Right hindlimb (tissue), 1 donor: Measurements from ENCODE around the gene YPEL3.

Experiments
- DNase-seq: peaks from one replicate; pipeline ENCODE4 v3.0.0-alpha.2; 2018

YPEL3 gene

DNA sequence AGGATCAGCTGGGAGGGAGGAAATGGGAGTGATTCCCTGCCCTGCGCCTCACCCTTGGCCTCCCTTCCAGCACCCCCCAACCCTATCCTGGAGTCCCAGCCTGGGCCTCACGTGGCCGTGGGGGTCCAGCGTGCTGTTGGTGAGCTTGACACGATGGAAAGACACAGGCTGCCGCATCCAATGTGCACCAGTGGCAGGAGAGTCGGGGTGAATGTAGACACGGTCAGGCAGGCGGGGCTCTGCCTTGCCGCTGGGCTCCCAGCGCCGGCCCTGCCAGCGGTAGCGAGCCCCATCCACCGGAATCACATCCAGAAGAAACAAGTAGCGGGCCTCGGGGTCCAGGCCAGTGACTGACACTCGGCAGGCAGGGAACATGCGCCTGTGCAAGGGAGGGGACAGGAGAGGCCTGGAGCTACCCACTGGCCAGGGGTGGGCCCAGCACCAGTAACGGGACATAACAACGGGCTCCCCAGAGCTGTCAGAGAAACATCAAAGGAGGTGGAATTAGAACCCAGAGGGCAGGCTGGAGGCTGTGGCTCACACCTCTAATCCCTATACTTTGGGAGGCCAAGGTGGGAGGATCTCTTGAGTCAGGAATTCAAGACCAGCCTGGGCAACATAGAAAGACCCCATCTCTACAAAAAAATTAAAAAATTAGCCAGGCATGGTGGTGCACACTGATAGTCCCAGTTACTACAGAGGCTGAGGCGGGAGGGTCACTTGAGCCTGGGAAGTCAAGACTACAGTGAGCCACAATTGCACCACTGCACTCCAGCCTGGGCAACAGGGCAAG is 7.0 kb downstream of the YPEL3 start:
- DNase-seq, result no peak

DNA sequence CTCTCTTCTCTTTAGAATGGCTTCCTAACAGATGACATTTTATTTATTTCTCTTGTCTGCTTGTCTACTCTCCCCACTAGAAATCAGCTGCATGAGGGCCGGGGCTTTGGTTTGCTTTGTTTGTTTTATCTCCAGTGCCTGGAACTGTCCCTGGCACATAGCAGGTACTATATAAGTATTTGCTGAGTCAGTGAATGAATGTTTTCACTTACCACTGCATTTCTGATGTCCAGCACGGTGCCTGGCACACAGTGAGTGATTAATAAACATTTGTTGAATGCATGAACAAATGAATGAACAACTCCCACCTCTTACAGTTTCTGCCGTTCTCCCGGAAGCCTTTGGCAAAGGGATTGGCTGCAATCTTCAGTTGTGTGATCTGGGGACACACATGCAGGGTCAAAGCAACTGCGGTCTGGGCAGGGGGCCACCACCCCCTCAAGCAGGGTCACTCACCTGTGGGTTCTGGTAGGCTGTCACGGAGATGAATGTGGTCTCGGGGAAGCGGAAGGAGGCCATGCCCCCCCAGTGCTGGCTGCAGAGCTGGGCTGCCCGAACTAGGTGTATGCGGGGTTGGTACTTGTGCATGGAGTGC is 7.7 kb downstream of the YPEL3 start:
- DNase-seq, result no peak

DNA sequence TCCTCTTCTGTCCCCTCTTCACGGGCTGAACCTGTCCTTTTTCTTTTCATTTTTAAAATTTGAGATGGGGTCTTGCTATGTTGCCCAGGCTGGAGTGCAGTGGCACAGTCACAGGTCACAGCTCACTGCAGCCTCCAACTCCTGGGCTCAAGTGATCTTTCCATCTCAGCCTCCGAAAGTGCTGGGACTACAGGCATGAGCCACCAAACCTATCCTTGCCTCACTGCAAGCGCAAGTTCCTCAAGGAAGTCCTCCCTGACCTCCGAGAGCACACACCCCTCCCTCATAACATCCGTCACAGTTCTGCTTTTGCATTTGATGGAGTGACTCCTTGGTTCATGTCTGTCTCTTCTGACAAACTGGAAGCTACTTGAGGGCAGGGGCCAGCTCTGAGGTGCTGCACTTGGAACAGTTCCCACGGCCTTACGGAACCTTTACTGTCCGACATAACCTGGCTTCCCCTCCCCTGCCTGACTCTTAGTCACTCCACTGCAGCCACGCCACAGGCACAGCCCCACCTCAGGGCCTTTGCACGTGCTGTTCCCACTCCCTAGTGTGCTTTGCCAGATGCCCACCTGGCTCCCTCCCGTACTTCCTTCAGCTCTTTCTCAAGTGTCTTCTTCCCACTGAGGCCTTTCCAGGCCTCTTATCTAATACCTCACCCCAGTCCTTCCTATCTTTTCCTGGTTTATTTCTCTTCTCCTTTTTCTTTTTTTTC is 8.7 kb downstream of the YPEL3 start:
- no peak for DNase-seq

DNA sequence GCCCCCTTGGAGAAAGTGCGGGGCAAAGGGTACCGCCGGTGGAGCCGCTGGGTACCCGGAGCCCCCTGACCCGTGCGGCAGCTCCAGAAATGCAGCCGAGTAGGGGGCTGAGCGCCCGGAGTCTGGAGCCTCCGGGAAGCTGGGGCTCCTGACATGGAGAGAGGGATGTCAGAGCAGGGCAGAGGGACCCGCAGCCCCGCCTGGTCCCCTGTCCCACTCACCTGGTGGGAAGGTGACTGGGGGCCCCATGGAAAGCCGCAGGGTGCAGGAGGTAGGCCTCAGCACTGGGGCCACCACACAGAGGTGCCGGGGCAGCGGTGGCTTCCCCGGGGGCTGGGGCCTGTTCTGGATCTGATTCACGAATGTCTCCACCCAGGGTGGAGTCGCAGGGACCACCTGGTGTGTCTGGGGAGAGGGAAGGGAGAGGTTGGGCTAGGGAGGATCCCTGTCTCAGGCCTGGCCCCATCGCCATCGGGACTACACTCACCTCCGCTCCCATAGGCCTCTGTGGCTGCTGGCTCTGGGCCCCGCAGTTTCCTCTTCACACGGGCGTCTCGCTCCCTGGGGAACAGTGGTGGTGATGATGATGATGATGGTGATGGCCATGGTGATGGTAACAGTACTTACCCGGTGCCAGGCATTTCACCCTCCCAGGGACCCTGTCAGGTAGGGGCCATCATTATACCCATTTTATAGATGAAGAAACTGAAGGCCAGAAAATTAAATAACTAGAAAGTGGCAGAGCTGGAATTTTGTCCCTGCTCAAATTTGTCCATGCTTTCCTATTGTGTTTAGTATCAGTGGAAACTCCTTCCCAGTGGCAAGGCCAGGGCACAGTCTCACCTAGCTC is 9.5 kb downstream of the YPEL3 start:
- DNase-seq, result no peak

DNA sequence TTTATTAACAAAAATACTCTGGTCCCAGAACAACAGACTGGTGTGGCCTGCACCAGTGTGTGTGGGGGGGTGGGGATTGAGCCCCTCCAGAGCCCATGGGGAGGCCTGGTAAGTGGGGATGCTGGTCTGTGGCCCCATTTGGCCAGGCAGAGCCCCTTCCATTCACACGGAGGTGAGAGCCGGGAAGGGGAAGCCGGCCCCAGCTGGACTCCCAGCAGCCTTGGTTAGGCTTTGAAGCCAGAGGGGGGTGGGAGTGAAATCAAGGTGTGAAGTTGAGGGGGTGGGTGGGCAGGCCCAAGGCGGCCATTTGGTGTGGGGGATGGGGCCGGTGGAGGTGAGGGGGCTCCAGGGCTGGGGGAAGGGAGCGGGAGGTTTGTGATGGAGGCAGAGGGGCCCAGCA is 10.2 kb downstream of the YPEL3 start:
- no peak for DNase-seq

DNA sequence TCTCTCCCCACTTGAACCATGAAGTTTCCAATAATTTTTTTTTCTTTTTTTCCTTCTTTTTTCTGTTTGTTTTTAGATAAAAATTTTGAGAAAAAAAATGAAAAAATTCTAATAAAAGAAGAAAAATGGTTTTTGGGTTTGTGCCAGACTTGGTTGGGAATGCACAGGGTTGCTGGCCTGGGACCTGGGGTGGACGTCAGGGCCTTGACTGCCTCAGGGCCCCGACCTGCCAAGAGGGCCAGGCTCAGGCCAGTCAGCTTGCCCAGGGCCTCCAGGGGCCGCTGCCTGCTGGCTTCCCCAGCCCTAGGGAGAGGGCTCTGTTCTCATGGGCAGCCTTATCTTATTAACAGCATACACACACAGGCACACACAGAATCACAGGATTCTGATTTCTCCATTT is 10.8 kb downstream of the YPEL3 start:
- no peak for DNase-seq

DNA sequence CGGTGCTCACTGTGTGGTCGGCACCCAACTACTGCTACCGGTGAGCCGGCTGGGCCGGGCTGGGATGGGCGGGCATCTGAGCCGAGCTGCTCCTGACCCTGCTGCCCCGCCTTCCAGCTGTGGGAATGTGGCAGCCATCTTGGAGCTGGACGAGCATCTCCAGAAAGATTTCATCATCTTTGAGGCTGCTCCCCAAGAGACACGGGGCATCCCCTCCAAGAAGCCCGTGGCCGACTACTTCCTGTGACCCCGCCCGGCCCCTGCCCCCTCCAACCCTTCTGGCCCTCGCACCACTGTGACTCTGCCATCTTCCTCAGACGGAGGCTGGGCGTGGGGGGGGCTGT is 11.2 kb downstream of the YPEL3 start:
- DNase-seq, result no peak

DNA sequence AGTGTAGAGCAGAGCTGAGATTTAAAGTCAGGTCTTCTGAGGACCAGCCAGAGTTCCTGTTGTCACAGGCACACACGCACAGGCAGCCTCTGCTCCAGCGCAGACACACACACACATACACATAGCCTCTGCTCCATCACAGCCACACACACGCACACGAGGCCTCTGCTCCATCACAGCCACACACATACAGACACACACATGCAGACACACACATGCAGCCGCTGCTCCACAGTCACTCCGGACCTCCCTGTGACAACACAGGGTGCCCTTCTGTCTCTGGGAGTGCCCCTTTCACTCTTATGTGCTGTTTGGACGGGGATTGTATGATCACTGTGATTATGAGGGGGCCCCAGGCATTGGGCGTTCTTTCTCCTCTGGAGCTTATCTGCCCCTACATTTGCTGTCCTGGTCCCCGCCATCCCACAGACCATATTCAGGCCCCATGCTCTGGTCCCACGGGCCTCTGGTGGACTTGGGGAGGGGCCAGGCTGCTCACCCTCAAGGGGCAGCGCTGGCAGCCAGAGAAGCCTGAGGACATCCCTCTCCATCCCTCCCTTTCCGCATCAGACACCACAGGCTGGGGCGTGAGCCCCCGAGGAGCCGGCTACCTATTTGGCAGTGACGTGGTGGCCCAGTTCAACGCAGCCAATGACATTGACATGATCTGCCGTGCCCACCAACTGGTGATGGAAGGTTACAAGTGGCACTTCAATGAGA is 11.8 kb downstream of the YPEL3 start:
- DNase-seq, result no peak

DNA sequence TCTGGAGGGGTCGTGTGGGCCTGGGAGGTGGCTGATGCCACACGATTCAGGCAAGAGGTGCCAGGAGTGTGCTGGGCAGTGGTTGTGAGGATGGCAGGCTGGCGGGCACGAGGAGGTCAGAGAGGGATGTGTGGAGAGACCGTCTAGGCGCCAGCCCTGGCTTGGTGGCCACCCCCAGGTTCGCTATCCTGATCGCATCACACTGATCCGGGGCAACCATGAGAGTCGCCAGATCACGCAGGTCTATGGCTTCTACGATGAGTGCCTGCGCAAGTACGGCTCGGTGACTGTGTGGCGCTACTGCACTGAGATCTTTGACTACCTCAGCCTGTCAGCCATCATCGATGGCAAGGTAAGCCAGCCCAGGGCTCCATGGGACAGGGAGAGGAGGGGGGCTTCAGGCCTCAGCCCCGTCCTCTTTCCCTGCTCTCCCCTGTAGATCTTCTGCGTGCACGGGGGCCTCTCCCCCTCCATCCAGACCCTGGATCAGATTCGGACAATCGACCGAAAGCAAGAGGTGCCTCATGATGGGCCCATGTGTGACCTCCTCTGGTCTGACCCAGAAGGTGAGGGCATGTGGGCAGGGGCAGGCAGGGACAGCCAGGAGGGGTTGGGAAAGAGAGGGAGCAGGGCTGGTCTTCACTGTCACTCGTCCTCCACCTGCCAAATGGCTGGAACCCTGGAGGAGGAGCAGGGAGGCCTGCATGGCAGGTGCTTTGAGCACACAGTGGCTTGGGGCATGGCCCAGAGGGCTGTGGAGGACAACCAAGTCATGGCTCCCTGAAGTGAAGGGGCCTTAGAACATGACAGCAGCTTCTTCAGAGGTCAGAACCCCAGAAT is 12.6 kb downstream of the YPEL3 start:
- DNase-seq, result no peak

DNA sequence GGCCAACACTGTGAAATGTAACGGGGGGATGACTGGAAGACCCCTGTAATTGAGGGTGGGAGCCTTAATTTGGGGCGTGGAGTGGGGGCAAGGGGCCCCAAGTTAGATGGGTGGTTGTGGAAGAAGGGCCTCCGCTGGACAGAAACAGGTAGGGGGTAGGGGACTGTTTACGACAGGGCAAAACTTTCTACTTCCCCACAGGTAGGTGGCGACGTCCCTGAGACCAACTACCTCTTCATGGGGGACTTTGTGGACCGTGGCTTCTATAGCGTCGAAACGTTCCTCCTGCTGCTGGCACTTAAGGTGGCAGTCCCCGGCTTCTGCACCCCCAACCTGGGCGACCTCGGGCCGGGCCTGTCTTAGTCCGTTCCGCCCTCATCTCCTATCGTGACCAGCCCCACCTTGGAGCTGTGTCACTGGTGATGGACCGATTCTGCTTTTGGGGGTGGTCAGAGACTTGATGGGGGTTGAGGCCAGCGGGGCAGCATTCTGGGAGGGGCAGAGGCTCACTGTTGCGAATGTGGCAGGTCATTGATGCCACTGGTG is 13.4 kb downstream of the YPEL3 start:
- DNase-seq, result no peak

DNA sequence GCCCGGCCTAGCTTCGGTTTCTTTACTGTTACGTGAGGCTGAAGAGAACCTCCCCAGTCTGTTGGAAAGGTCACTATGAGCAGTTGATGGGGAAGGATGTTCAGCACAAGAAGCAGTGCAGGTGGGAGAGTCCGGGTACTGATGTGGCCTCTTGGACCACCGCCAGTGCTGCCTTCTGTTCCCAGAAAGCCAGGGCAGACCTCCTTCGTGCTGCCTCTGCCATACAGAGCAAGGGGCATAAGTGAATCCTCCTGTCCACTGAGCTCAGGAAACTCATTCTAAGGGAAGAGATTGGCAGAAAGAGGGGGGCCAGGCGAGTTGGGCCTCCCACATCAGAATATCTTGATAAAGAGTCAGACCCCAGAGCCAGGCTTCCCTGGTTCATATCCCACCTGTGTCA is 16.5 kb downstream of the YPEL3 start:
- no peak for DNase-seq

DNA sequence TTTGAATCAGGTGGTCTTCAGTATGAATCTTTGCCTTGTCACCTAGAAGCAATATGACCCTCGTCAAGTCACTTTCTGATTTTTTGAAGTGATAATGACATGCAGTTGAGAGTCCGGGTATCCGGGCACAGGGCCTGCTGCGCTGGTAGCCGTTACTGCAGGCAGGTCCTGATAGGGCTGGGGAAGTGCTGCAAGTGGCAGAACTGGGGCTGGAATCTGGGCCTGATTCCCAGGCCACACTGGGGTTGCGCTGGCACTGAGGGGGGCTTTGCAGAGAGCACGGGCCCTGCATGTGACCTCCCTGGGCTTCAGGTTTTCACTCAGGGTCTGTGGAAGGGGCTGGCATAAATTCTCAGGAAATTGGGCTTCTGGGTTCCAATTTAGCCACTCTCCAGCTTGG is 17.3 kb downstream of the YPEL3 start:
- DNase-seq, result no peak

DNA sequence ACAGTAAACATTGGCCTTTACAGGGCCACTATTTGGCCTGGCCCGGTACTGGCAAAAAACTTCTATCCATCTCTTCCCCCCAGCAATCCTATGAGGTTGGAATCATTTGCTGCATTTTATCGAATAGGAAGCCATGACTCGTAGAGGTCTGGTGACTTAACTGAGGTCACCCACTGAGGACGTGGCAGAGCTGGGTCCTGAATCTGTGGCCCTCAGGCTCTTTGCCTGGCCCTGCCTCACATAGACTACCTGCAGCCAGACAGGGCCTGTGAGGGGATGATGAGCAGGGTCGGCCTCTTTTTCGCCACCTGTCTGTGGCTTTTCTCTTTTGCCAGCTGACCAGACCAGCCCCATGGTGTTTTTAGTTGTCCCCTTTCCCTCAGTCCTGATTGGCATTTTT is 18.4 kb downstream of the YPEL3 start:
- DNase-seq, result no peak

DNA sequence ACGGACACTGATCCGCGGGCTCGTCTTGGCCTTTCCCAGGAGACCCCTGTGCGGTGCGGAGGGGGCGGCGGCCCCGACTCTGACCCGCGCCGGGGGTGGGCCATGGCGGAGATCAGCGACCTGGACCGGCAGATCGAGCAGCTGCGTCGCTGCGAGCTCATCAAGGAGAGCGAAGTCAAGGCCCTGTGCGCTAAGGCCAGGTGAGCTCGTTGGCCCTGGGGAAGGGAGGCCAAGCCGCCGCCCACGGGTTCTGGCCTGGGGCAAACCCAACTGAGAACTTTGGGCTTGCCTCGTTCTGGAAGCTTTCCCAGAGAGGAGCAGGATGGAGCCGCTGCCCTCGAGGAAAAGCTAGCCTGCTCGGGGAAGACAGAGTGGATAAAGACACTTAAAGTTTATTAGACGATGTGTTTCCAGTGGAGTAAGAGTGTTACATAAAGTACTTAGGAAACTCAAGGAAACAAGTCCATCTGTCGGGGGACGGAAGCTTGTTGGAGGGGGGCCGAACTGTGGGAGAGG is 19.7 kb downstream of the YPEL3 start:
- no peak for DNase-seq

DNA sequence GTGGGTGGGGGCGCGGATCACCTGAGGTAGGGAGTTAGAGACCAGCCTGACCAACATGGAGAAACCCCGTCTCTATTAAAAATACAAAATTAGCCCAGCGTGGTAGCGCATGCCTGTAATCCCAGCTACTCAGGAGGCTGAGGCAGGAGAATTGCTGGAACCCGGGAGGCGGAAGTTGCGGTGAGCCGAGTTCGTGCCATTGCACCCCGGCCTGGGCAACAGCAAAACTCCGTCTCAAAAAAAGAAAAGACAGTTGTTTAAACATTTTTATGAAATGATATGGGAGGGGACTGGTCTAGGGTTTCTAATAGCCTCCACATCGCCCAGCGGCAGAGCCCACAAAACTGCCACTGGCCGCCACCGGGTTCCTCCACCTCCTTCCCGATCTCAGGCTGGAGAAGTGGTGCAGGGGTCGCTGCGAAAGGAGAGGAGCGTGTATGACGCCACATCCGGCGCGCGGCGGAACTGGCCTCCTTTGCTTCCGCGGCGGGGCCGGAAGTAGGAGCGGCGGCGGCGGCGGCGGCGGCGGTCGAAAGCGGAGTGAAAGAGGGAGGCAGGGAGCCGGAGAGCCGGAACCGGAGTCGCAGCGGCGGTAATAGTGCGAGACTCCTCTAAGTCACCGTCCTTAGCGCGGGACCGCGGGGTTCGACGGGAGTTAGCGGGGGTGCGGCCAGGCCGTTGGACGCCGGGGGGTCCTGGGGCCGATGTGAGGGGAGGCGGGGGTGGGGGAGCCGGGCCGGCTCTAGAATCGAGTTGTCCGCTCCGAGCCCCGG is 20.3 kb downstream of the YPEL3 start, which contains the start of gene PPP4C:
PPP4C (plus strand) TSS at position 492 of the 773 bp plus-strand sequence. CDS start 384 bp downstream, outside the sequence.
- peak; percentile 93 for DNase-seq

DNA sequence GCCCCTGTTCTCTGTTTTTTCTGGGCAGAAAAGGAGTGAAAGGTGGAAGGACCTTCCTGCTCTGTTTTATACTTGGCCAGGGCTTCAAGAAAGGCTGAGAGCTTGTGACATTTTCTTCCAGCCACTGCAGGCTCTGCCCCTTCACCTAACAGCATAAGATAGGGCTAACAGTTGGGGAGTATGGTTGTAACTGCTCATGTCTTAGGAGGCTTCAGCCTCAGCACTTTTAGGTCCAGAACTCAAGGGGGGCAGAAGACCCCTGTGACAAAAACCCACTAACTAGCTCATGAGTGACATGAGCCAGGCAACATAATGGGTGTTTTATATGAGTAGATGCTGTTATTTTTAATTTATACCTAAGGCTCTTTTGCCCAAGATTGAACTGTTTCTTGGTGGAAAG is 25.5 kb downstream of the YPEL3 start:
- no peak for DNase-seq

DNA sequence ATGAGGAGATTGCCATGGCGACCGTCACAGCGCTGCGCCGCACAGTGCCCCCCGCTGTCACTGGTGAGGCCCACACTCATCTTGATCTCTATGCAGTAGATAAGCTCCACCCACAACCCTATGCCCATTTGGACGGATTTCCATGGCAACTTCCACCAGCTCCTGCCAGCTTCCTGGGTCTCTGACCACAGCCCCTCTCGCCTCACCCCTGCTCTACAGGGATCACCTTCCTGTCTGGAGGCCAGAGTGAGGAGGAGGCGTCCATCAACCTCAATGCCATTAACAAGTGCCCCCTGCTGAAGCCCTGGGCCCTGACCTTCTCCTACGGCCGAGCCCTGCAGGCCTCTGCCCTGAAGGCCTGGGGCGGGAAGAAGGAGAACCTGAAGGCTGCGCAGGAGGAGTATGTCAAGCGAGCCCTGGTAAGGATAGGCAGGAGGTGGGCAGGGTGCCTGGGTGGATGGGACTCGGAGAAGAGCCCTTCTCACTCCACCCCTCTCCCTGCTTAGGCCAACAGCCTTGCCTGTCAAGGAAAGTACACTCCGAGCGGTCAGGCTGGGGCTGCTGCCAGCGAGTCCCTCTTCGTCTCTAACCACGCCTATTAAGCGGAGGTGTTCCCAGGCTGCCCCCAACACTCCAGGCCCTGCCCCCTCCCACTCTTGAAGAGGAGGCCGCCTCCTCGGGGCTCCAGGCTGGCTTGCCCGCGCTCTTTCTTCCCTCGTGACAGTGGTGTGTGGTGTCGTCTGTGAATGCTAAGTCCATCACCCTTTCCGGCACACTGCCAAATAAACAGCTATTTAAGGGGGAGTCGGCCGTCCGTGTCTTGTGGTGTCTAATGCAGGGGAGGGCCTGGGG is 26.2 kb downstream of the YPEL3 start:
- DNase-seq, result no peak

DNA sequence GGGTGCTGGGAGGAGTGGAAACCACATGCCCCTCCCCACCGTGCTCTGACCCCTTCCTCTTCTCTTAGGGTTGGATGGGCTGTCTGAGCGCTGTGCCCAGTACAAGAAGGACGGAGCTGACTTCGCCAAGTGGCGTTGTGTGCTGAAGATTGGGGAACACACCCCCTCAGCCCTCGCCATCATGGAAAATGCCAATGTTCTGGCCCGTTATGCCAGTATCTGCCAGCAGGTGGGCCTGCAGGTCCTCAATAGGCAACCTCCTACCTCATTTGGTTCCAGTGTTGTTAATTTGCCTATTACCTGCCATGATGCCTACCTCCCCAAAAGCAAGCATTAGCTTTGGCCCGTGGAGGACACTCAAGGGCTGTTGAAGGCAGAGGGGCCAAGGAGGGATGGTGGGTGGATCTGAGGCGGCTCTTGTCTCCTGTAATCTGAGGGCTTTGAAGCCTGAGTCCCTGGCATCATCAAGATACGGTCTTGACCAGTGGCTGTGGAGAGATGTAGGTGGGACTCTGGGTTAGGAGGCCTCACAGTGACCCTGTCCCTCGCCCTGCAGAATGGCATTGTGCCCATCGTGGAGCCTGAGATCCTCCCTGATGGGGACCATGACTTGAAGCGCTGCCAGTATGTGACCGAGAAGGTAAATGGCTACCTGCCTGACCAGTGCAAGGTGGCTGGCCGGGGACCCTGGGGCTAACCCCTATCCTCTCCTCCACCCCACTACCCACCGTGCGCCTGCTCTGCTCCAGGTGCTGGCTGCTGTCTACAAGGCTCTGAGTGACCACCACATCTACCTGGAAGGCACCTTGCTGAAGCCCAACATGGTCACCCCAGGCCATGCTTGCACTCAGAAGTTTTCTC is 27.0 kb downstream of the YPEL3 start:
- DNase-seq, result no peak
